Measurements from ENCODE around the gene CNIH4. TPM values are rescaled to one million over a fixed set of nuclear protein-coding genes. Genes with fewer than 3 reads are reported as not detected.

The CNIH4 gene
- total RNA-seq, 2 experiments from 2014 or later: 48.6 to 52.1 TPM

GRCh38 chr1:224387302-224387912 is 30.7 kb downstream of the CNIH4 start:
- Mint-ChIP-seq H3K4me3 (no peak overlapping the region), H3K27me3 (no peaks in the 10 kb centered on the region), H3K4me1 (peaks cover 38% of the 10 kb centered on the region), H3K36me3 (ENCODE audit: low read depth) (peaks cover 73% of the 10 kb centered on the region), H3K27ac (peak overlapping the region; percentile 63), H3K9me3 (no peaks in the 10 kb centered on the region)
- no peak for DNase-seq
- ChIA-PET POLR2A (interaction anchor here (0.7 to 3.8 kb wide), 7 partner anchors 9 to 47 kb away, joined by 3 to 18 read pairs (median 3); partner anchors contain the start of gene WDR26), CTCF (interaction anchor here (1.0 kb wide), 1 partner anchor 12 kb away, joined by 3 read pairs; no protein-coding TSS in a partner anchor)

- H3K4me1 Mint-ChIP-seq: peaks cover 39% of the 10 kb centered on the region
- no peak for DNase-seq
- no peak overlapping the region for H3K4me3 Mint-ChIP-seq
- ChIA-PET CTCF (interaction anchor here (1.0 kb wide), 1 partner anchor 12 kb away, joined by 3 read pairs; no protein-coding TSS in a partner anchor), POLR2A (interaction anchor here (0.7 to 3.8 kb wide), 6 partner anchors 10 to 46 kb away, joined by 3 to 18 read pairs (median 3); partner anchors contain the start of gene WDR26)
- H3K27me3 Mint-ChIP-seq: no peaks in the 10 kb centered on the region
- H3K9me3 Mint-ChIP-seq: no peaks in the 10 kb centered on the region
- peaks cover 76% of the 10 kb centered on the region for H3K36me3 Mint-ChIP-seq (ENCODE audit: low read depth)
- H3K27ac Mint-ChIP-seq: peak overlapping the region; percentile 50
These were observed 31.3 kb downstream of the CNIH4 start for GRCh38 chr1:224387943-224388342.

GRCh38 chr1:224390517-224390916 is 33.8 kb downstream of the CNIH4 start:
- H3K4me1 Mint-ChIP-seq: peaks cover 38% of the 10 kb centered on the region
- CTCF ChIA-PET: no interaction called here
- H3K27me3 Mint-ChIP-seq: no peaks in the 10 kb centered on the region
- no peak overlapping the region for H3K27ac Mint-ChIP-seq
- no peak overlapping the region for H3K4me3 Mint-ChIP-seq
- peaks cover 86% of the 10 kb centered on the region for H3K36me3 Mint-ChIP-seq (ENCODE audit: low read depth)
- no peaks in the 10 kb centered on the region for H3K9me3 Mint-ChIP-seq
- POLR2A ChIA-PET: no interaction called here
- no peak for DNase-seq

- ChIA-PET POLR2A (interaction anchor here (2.9 kb wide), 1 partner anchor 13 kb away, joined by 10 read pairs; no protein-coding TSS in a partner anchor), CTCF (no interaction called here)
- Mint-ChIP-seq H3K27ac (peak overlapping the region; percentile 14), H3K9me3 (no peaks in the 10 kb centered on the region), H3K27me3 (no peaks in the 10 kb centered on the region), H3K4me1 (peaks cover 26% of the 10 kb centered on the region), H3K4me3 (no peak overlapping the region), H3K36me3 (ENCODE audit: low read depth) (peaks cover 88% of the 10 kb centered on the region)
- DNase-seq: no peak
These were observed 36.0 kb downstream of the CNIH4 start for GRCh38 chr1:224392411-224393249.

- Mint-ChIP-seq H3K4me1 (peaks cover 21% of the 10 kb centered on the region), H3K27me3 (no peaks in the 10 kb centered on the region), H3K9me3 (no peaks in the 10 kb centered on the region), H3K4me3 (no peak overlapping the region), H3K36me3 (ENCODE audit: low read depth) (peaks cover 88% of the 10 kb centered on the region), H3K27ac (no peak overlapping the region)
- ChIA-PET CTCF (interaction anchor here (1.6 kb wide), 1 partner anchor 13 kb away, joined by 5 read pairs; no protein-coding TSS in a partner anchor), POLR2A (interaction anchor here (2.9 kb wide), 1 partner anchor 14 kb away, joined by 10 read pairs; no protein-coding TSS in a partner anchor)
- no peak for DNase-seq
These were observed 36.6 kb downstream of the CNIH4 start for GRCh38 chr1:224393294-224393693.

- H3K27ac Mint-ChIP-seq: no peak overlapping the region
- ChIA-PET CTCF (interaction anchor here (1.0 to 1.9 kb wide), 3 partner anchors 11 to 19 kb away, joined by 3 to 5 read pairs (median 5); no protein-coding TSS in a partner anchor), POLR2A (interaction anchor here (0.6 kb wide), 1 partner anchor 38 kb away, joined by 3 read pairs; no protein-coding TSS in a partner anchor)
- no peak overlapping the region for H3K4me3 Mint-ChIP-seq
- DNase-seq: no peak
- H3K4me1 Mint-ChIP-seq: peaks cover 23% of the 10 kb centered on the region
- peaks cover 79% of the 10 kb centered on the region for H3K36me3 Mint-ChIP-seq (ENCODE audit: low read depth)
- H3K9me3 Mint-ChIP-seq: no peaks in the 10 kb centered on the region
- no peaks in the 10 kb centered on the region for H3K27me3 Mint-ChIP-seq
These were observed 43.2 kb downstream of the CNIH4 start for GRCh38 chr1:224399887-224400286.

GRCh38 chr1:224402472-224403036 is 45.9 kb downstream of the CNIH4 start:
- Mint-ChIP-seq H3K27me3 (no peaks in the 10 kb centered on the region), H3K9me3 (no peaks in the 10 kb centered on the region), H3K36me3 (ENCODE audit: low read depth) (peaks cover 77% of the 10 kb centered on the region), H3K27ac (peak overlapping the region; percentile 61), H3K4me1 (peaks cover 23% of the 10 kb centered on the region), H3K4me3 (no peak overlapping the region)
- ChIA-PET POLR2A (interaction anchor here (0.9 to 2.1 kb wide), 3 partner anchors 15 to 21 kb away, joined by 3 to 6 read pairs (median 3); no protein-coding TSS in a partner anchor), CTCF (interaction anchor here (1.6 kb wide), 1 partner anchor 54 kb away, joined by 3 read pairs; no protein-coding TSS in a partner anchor)
- no peak for DNase-seq

- Mint-ChIP-seq H3K27me3 (no peaks in the 10 kb centered on the region), H3K9me3 (no peaks in the 10 kb centered on the region), H3K4me3 (no peak overlapping the region), H3K36me3 (ENCODE audit: low read depth) (peaks cover 67% of the 10 kb centered on the region), H3K4me1 (peaks cover 33% of the 10 kb centered on the region), H3K27ac (no peak overlapping the region)
- ChIA-PET CTCF (interaction anchor here (1.2 to 1.7 kb wide), 4 partner anchors 10 to 289 kb away, joined by 3 to 8 read pairs (median 5); no protein-coding TSS in a partner anchor), POLR2A (interaction anchor here (1.2 to 1.3 kb wide), 3 partner anchors 7 to 25 kb away, joined by 3 to 4 read pairs (median 3); no protein-coding TSS in a partner anchor)
- DNase-seq: no peak
These were observed 48.4 kb downstream of the CNIH4 start for GRCh38 chr1:224404916-224405603.

- no peaks in the 10 kb centered on the region for H3K9me3 Mint-ChIP-seq
- no peak overlapping the region for H3K27ac Mint-ChIP-seq
- H3K27me3 Mint-ChIP-seq: no peaks in the 10 kb centered on the region
- CTCF ChIA-PET: interaction anchor here (1.7 kb wide), 1 partner anchor 52 kb away, joined by 8 read pairs; no protein-coding TSS in a partner anchor
- POLR2A ChIA-PET: interaction anchor here (1.3 kb wide), 1 partner anchor 26 kb away, joined by 4 read pairs; no protein-coding TSS in a partner anchor
- peaks cover 71% of the 10 kb centered on the region for H3K36me3 Mint-ChIP-seq (ENCODE audit: low read depth)
- no peak for DNase-seq
- peaks cover 33% of the 10 kb centered on the region for H3K4me1 Mint-ChIP-seq
- no peak overlapping the region for H3K4me3 Mint-ChIP-seq
These were observed 48.9 kb downstream of the CNIH4 start for GRCh38 chr1:224405604-224405970.

GRCh38 chr1:224406216-224406615 is 49.5 kb downstream of the CNIH4 start:
- H3K27ac Mint-ChIP-seq: no peak overlapping the region
- POLR2A ChIA-PET: interaction anchor here (1.2 to 1.3 kb wide), 2 partner anchors 11 to 26 kb away, joined by 4 read pairs; no protein-coding TSS in a partner anchor
- no peaks in the 10 kb centered on the region for H3K9me3 Mint-ChIP-seq
- no peak for DNase-seq
- peaks cover 69% of the 10 kb centered on the region for H3K36me3 Mint-ChIP-seq (ENCODE audit: low read depth)
- H3K4me3 Mint-ChIP-seq: no peak overlapping the region
- H3K4me1 Mint-ChIP-seq: peaks cover 28% of the 10 kb centered on the region
- no peaks in the 10 kb centered on the region for H3K27me3 Mint-ChIP-seq
- CTCF ChIA-PET: no interaction called here

- Mint-ChIP-seq H3K9me3 (no peaks in the 10 kb centered on the region), H3K27me3 (no peaks in the 10 kb centered on the region), H3K4me3 (no peak overlapping the region), H3K4me1 (peaks cover 21% of the 10 kb centered on the region), H3K36me3 (ENCODE audit: low read depth) (peaks cover 71% of the 10 kb centered on the region), H3K27ac (no peak overlapping the region)
- ChIA-PET CTCF (no interaction called here), POLR2A (interaction anchor here (1.0 kb wide), 1 partner anchor 26 kb away, joined by 3 read pairs; no protein-coding TSS in a partner anchor)
- DNase-seq: no peak
These were observed 51.1 kb downstream of the CNIH4 start for GRCh38 chr1:224407571-224408293.

GRCh38 chr1:224408294-224408590 is 51.6 kb downstream of the CNIH4 start:
- Mint-ChIP-seq H3K9me3 (no peaks in the 10 kb centered on the region), H3K27ac (no peak overlapping the region), H3K27me3 (no peaks in the 10 kb centered on the region), H3K4me1 (peaks cover 21% of the 10 kb centered on the region), H3K4me3 (no peak overlapping the region), H3K36me3 (ENCODE audit: low read depth) (peaks cover 75% of the 10 kb centered on the region)
- ChIA-PET POLR2A (interaction anchor here (1.0 kb wide), 1 partner anchor 26 kb away, joined by 3 read pairs; no protein-coding TSS in a partner anchor), CTCF (no interaction called here)
- no peak for DNase-seq

Data from activated CD4-positive, alpha-beta memory T cell treated with anti-CD3 and anti-CD28 coated beads, Interleukin-2, amount 10 ng/mL, durations not matched to agents 7 days and 5 days (primary cell).